Measurements from ENCODE around the gene CELF4.
"Not testable (repeated sequence)": the region's sequence is repeated elsewhere in the genome, so short reads cannot be mapped to it uniquely, and the experiment has no call there.

CELF4 gene

GRCh38 chr18:37470986-37471385, 94.6 kb downstream of the CELF4 start:
- H3K36me3 ChIP-seq (ENCODE audit: insufficient read depth, low read length), result no peaks in the 10 kb centered on the region
- H3K27me3 ChIP-seq (ENCODE audit: insufficient read depth, low read length), result peaks cover 88% of the 10 kb centered on the region
- no peaks in the 10 kb centered on the region for H3K4me1 ChIP-seq (ENCODE audit: control insufficient read depth, insufficient read depth, low read length, unreplicated experiment)
- H3K4me3 ChIP-seq (ENCODE audit: low read depth, low read length), result no peak overlapping the region
- no peak overlapping the region for H3K27ac ChIP-seq (ENCODE audit: low read depth, low read length)
- no peaks in the 10 kb centered on the region for H3K79me2 ChIP-seq (ENCODE audit: control insufficient read depth, insufficient read depth, low read length, unreplicated experiment)
- no peak overlapping the region for H2AFZ ChIP-seq (ENCODE audit: low read length, unreplicated experiment)

- no peak overlapping the region for H3K4me3 ChIP-seq (ENCODE audit: low read depth, low read length)
- H3K27me3 ChIP-seq (ENCODE audit: insufficient read depth, low read length), result peaks cover 67% of the 10 kb centered on the region
- H3K4me1 ChIP-seq (ENCODE audit: control insufficient read depth, insufficient read depth, low read length, unreplicated experiment), result no peaks in the 10 kb centered on the region
- no peaks in the 10 kb centered on the region for H3K36me3 ChIP-seq (ENCODE audit: insufficient read depth, low read length)
- H3K79me2 ChIP-seq (ENCODE audit: control insufficient read depth, insufficient read depth, low read length, unreplicated experiment), result no peaks in the 10 kb centered on the region
- H2AFZ ChIP-seq (ENCODE audit: low read length, unreplicated experiment), result no peak overlapping the region
- H3K27ac ChIP-seq (ENCODE audit: low read depth, low read length), result no peak overlapping the region
Measured at GRCh38 chr18:37467002-37467662, 98.5 kb downstream of the CELF4 start.

GRCh38 chr18:37465958-37466357, 99.6 kb downstream of the CELF4 start:
- H3K4me3 ChIP-seq (ENCODE audit: low read depth, low read length), result no peak overlapping the region
- H3K27ac ChIP-seq (ENCODE audit: low read depth, low read length), result no peak overlapping the region
- no peaks in the 10 kb centered on the region for H3K36me3 ChIP-seq (ENCODE audit: insufficient read depth, low read length)
- no peaks in the 10 kb centered on the region for H3K79me2 ChIP-seq (ENCODE audit: control insufficient read depth, insufficient read depth, low read length, unreplicated experiment)
- H3K4me1 ChIP-seq (ENCODE audit: control insufficient read depth, insufficient read depth, low read length, unreplicated experiment), result no peaks in the 10 kb centered on the region
- no peak overlapping the region for H2AFZ ChIP-seq (ENCODE audit: low read length, unreplicated experiment)
- H3K27me3 ChIP-seq (ENCODE audit: insufficient read depth, low read length), result peaks cover 62% of the 10 kb centered on the region

- peaks cover 59% of the 10 kb centered on the region for H3K27me3 ChIP-seq (ENCODE audit: insufficient read depth, low read length)
- H3K36me3 ChIP-seq (ENCODE audit: insufficient read depth, low read length), result no peaks in the 10 kb centered on the region
- H2AFZ ChIP-seq (ENCODE audit: low read length, unreplicated experiment), result no peak overlapping the region
- H3K79me2 ChIP-seq (ENCODE audit: control insufficient read depth, insufficient read depth, low read length, unreplicated experiment), result no peaks in the 10 kb centered on the region
- H3K27ac ChIP-seq (ENCODE audit: low read depth, low read length), result no peak overlapping the region
- H3K4me1 ChIP-seq (ENCODE audit: control insufficient read depth, insufficient read depth, low read length, unreplicated experiment), result no peaks in the 10 kb centered on the region
- H3K4me3 ChIP-seq (ENCODE audit: low read depth, low read length), result no peak overlapping the region
Measured at GRCh38 chr18:37464257-37464656, 101.3 kb downstream of the CELF4 start.

- H2AFZ ChIP-seq (ENCODE audit: low read length, unreplicated experiment); H3K79me2 ChIP-seq (ENCODE audit: control insufficient read depth, insufficient read depth, low read length, unreplicated experiment); H3K36me3 ChIP-seq (ENCODE audit: insufficient read depth, low read length); H3K4me3 ChIP-seq (ENCODE audit: low read depth, low read length); H3K4me1 ChIP-seq (ENCODE audit: control insufficient read depth, insufficient read depth, low read length, unreplicated experiment); H3K27ac ChIP-seq (ENCODE audit: low read depth, low read length): not testable (repeated sequence)
- peaks cover 47% of the 10 kb centered on the region for H3K27me3 ChIP-seq (ENCODE audit: insufficient read depth, low read length)
Measured at GRCh38 chr18:37461329-37461728, 104.3 kb downstream of the CELF4 start.

- peaks cover 45% of the 10 kb centered on the region for H3K27me3 ChIP-seq (ENCODE audit: insufficient read depth, low read length)
- H3K79me2 ChIP-seq (ENCODE audit: control insufficient read depth, insufficient read depth, low read length, unreplicated experiment), result no peaks in the 10 kb centered on the region
- no peak overlapping the region for H3K4me3 ChIP-seq (ENCODE audit: low read depth, low read length)
- H3K27ac ChIP-seq (ENCODE audit: low read depth, low read length), result no peak overlapping the region
- H3K36me3 ChIP-seq (ENCODE audit: insufficient read depth, low read length), result no peaks in the 10 kb centered on the region
- H2AFZ ChIP-seq (ENCODE audit: low read length, unreplicated experiment), result no peak overlapping the region
- H3K4me1 ChIP-seq (ENCODE audit: control insufficient read depth, insufficient read depth, low read length, unreplicated experiment), result no peaks in the 10 kb centered on the region
Measured at GRCh38 chr18:37460604-37461003, 105.0 kb downstream of the CELF4 start.

- Histone ChIP-seq H3K36me3 (ENCODE audit: insufficient read depth, low read length) (no peaks in the 10 kb centered on the region), H3K27me3 (ENCODE audit: insufficient read depth, low read length) (peaks cover 53% of the 10 kb centered on the region), H2AFZ (ENCODE audit: low read length, unreplicated experiment) (no peak overlapping the region), H3K79me2 (ENCODE audit: control insufficient read depth, insufficient read depth, low read length, unreplicated experiment) (no peaks in the 10 kb centered on the region), H3K4me1 (ENCODE audit: control insufficient read depth, insufficient read depth, low read length, unreplicated experiment) (no peaks in the 10 kb centered on the region), H3K4me3 (ENCODE audit: low read depth, low read length) (no peak overlapping the region), H3K27ac (ENCODE audit: low read depth, low read length) (no peak overlapping the region)
Measured at GRCh38 chr18:37458697-37459096, 106.9 kb downstream of the CELF4 start.

GRCh38 chr18:37457753-37458152, 107.8 kb downstream of the CELF4 start:
- Histone ChIP-seq H3K27me3 (ENCODE audit: insufficient read depth, low read length) (peaks cover 55% of the 10 kb centered on the region), H2AFZ (ENCODE audit: low read length, unreplicated experiment) (no peak overlapping the region), H3K27ac (ENCODE audit: low read depth, low read length) (no peak overlapping the region), H3K36me3 (ENCODE audit: insufficient read depth, low read length) (no peaks in the 10 kb centered on the region), H3K4me3 (ENCODE audit: low read depth, low read length) (no peak overlapping the region), H3K4me1 (ENCODE audit: control insufficient read depth, insufficient read depth, low read length, unreplicated experiment) (no peaks in the 10 kb centered on the region), H3K79me2 (ENCODE audit: control insufficient read depth, insufficient read depth, low read length, unreplicated experiment) (no peaks in the 10 kb centered on the region)

- no peaks in the 10 kb centered on the region for H3K36me3 ChIP-seq (ENCODE audit: insufficient read depth, low read length)
- peaks cover 58% of the 10 kb centered on the region for H3K27me3 ChIP-seq (ENCODE audit: insufficient read depth, low read length)
- H3K4me3 ChIP-seq (ENCODE audit: low read depth, low read length), result no peak overlapping the region
Measured at GRCh38 chr18:37457341-37457740, 108.3 kb downstream of the CELF4 start.

GRCh38 chr18:37456873-37457272, 108.7 kb downstream of the CELF4 start:
- Histone ChIP-seq H3K4me1 (ENCODE audit: control insufficient read depth, insufficient read depth, low read length, unreplicated experiment) (no peaks in the 10 kb centered on the region), H3K27ac (ENCODE audit: low read depth, low read length) (no peak overlapping the region), H3K27me3 (ENCODE audit: insufficient read depth, low read length) (peaks cover 55% of the 10 kb centered on the region), H2AFZ (ENCODE audit: low read length, unreplicated experiment) (no peak overlapping the region), H3K36me3 (ENCODE audit: insufficient read depth, low read length) (no peaks in the 10 kb centered on the region), H3K4me3 (ENCODE audit: low read depth, low read length) (no peak overlapping the region), H3K79me2 (ENCODE audit: control insufficient read depth, insufficient read depth, low read length, unreplicated experiment) (no peaks in the 10 kb centered on the region)

More at GRCh38 chr18:37457341-37457740, 108.3 kb downstream of the CELF4 start:
- Histone ChIP-seq H3K4me1 (ENCODE audit: control insufficient read depth, insufficient read depth, low read length, unreplicated experiment) (no peaks in the 10 kb centered on the region), H3K27ac (ENCODE audit: low read depth, low read length) (no peak overlapping the region), H3K79me2 (ENCODE audit: control insufficient read depth, insufficient read depth, low read length, unreplicated experiment) (no peaks in the 10 kb centered on the region), H2AFZ (ENCODE audit: low read length, unreplicated experiment) (no peak overlapping the region)

GRCh38 chr18:37456395-37456794, 109.2 kb downstream of the CELF4 start:
- Histone ChIP-seq H3K36me3 (ENCODE audit: insufficient read depth, low read length) (no peaks in the 10 kb centered on the region), H3K79me2 (ENCODE audit: control insufficient read depth, insufficient read depth, low read length, unreplicated experiment) (no peaks in the 10 kb centered on the region), H3K4me1 (ENCODE audit: control insufficient read depth, insufficient read depth, low read length, unreplicated experiment) (no peaks in the 10 kb centered on the region), H3K27ac (ENCODE audit: low read depth, low read length) (no peak overlapping the region), H3K27me3 (ENCODE audit: insufficient read depth, low read length) (peaks cover 51% of the 10 kb centered on the region), H3K4me3 (ENCODE audit: low read depth, low read length) (no peak overlapping the region), H2AFZ (ENCODE audit: low read length, unreplicated experiment) (no peak overlapping the region)
